K562 treated with DMSO at 1 percent for 24 hours (cell line): ENCODE results near the gene KHDC3L. TPM values are rescaled to one million over a fixed set of nuclear protein-coding genes. Genes with fewer than 3 reads are reported as not detected.

Source experiments
- total RNA-seq: library from RNA; unstranded; fragments of 300-600 nt; gene quantifications from 2 replicates; pipeline ENCODE4 v1.2.3, GENCODE V29; 2022; ENCODE audit warnings: low read depth; ENCODE audit not compliant: insufficient read depth

KHDC3L gene
- total RNA-seq, result not detected in 2 replicates

GRCh38 chr6:73362358-73362757 lies at the start of gene KHDC3L:
TSS of gene KHDC3L (plus strand) at chr6:73362658. CDS start at chr6:73362730, 72 bp downstream.

GRCh38 chr6:73353636-73354593 lies 8.5 kb upstream of the KHDC3L start, which contains the start of gene DPPA5:
TSS of gene DPPA5 (minus strand) at chr6:73354276. CDS start at chr6:73354225, 51 bp downstream.

GRCh38 chr6:73369563-73369962 lies 7.1 kb downstream of the KHDC3L start, which contains the start of gene OOEP:
TSS of gene OOEP (minus strand) at chr6:73369897. CDS start at chr6:73369792, 105 bp downstream.

GRCh38 chr6:73394577-73395354 lies 32.3 kb downstream of the KHDC3L start, which contains the start of gene DDX43:
TSS of gene DDX43 (plus strand) at chr6:73394828. CDS start at chr6:73394906, 78 bp downstream.

Other genes starting within 250 kb of the KHDC3L start
- 2.1 TPM in 1 of 2 replicates, not detected in the other for gene KHDC1L, start 137.2 kb upstream of the KHDC3L start, total RNA-seq
- gene KHDC1, start 99.5 kb upstream of the KHDC3L start, total RNA-seq, result 14.9 and 15.2 TPM in 2 replicates
- gene DPPA5, start 8.4 kb upstream of the KHDC3L start, total RNA-seq, result not detected in 2 replicates
- gene OOEP, start 7.2 kb downstream of the KHDC3L start, total RNA-seq, result not detected in 2 replicates
- 0.16 and 0.24 TPM in 2 replicates for gene DDX43, start 32.2 kb downstream of the KHDC3L start, total RNA-seq
- gene CGAS, start 89.6 kb downstream of the KHDC3L start, total RNA-seq, result not detected in 2 replicates
- 20.3 and 28.7 TPM in 2 replicates for gene MTO1, start 99.1 kb downstream of the KHDC3L start, total RNA-seq
- gene EEF1A1, start 158.4 kb downstream of the KHDC3L start, total RNA-seq, result 15,591 and 16,390 TPM in 2 replicates